ENCODE measurements around the gene UBE2I.

The UBE2I gene

GRCh38 chr16:1282324-1282973 is 27.0 kb upstream of the UBE2I start:
- H3K4me3 ChIP-seq (ENCODE audit: low read length): no peak overlapping the region
- DNase-seq (ENCODE audit: low read depth): no peak
- TF ChIP-seq, protein P1, sequence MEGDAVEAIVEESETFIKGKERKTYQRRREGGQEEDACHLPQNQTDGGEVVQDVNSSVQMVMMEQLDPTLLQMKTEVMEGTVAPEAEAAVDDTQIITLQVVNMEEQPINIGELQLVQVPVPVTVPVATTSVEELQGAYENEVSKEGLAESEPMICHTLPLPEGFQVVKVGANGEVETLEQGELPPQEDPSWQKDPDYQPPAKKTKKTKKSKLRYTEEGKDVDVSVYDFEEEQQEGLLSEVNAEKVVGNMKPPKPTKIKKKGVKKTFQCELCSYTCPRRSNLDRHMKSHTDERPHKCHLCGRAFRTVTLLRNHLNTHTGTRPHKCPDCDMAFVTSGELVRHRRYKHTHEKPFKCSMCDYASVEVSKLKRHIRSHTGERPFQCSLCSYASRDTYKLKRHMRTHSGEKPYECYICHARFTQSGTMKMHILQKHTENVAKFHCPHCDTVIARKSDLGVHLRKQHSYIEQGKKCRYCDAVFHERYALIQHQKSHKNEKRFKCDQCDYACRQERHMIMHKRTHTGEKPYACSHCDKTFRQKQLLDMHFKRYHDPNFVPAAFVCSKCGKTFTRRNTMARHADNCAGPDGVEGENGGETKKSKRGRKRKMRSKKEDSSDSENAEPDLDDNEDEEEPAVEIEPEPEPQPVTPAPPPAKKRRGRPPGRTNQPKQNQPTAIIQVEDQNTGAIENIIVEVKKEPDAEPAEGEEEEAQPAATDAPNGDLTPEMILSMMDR (IDR thresholded peaks at IDR 0.05; ENCODE audit: insufficient read depth, low read depth, low read length, missing control alignments): no peak

GRCh38 chr16:1283296-1283695 is 26.1 kb upstream of the UBE2I start:
- DNase-seq (ENCODE audit: low read depth): no peak
- H3K4me3 ChIP-seq (ENCODE audit: low read length): no peak overlapping the region
- TF ChIP-seq, protein P1 (IDR thresholded peaks at IDR 0.05; ENCODE audit: insufficient read depth, low read depth, low read length, missing control alignments): no peak

- no peak for DNase-seq (ENCODE audit: low read depth)
- TF ChIP-seq, protein P1 (IDR thresholded peaks at IDR 0.05; ENCODE audit: insufficient read depth, low read depth, low read length, missing control alignments): no peak
- H3K4me3 ChIP-seq (ENCODE audit: low read length): no peak overlapping the region
Measured at GRCh38 chr16:1283996-1284616, 25.3 kb upstream of the UBE2I start.

DNA sequence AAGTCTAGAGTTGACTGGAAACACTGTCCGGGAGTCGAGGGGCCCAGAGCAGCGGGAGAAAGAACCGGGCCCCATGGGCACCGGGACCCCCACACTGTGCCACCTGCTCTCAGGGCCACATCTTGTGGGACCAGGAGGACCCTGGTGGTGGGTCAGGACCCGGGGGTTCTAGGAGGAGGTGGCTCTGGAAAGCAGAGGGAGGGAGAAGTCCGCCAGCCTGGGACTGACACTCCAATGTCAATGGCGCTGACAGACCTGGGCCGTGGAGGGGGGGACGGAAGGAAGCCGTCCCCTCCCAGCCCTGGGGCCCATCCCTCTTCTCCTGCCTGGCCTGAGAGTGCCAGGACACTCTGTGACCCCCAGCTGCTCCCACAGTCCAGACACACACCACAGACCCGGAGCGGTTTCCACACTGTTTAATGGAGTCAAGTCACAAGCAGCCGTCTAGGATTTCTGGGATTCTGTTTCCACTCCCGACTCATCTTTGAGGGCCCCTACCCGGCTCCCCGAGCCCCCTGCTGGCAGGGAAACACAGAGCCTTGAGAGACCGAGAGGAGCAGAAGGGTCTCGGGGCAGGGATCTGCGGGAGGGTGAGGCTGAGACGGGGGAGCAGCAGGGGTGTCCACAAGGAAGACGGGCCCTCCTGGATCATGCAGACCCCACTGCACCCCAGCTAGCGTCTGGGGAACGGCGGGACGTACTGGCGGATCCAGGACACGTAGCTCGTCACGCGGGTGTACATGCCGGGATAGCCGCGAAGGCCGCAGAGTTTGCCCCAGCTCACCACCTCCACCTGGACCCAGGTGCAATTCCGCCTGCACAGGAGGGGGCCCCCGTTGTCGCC is 23.5 kb upstream of the UBE2I start:
- DNase-seq (ENCODE audit: low read depth): no peak
- TF ChIP-seq, protein P1 (IDR thresholded peaks at IDR 0.05; ENCODE audit: insufficient read depth, low read depth, low read length, missing control alignments): no peak
- no peak overlapping the region for H3K4me3 ChIP-seq (ENCODE audit: low read length)

DNA sequence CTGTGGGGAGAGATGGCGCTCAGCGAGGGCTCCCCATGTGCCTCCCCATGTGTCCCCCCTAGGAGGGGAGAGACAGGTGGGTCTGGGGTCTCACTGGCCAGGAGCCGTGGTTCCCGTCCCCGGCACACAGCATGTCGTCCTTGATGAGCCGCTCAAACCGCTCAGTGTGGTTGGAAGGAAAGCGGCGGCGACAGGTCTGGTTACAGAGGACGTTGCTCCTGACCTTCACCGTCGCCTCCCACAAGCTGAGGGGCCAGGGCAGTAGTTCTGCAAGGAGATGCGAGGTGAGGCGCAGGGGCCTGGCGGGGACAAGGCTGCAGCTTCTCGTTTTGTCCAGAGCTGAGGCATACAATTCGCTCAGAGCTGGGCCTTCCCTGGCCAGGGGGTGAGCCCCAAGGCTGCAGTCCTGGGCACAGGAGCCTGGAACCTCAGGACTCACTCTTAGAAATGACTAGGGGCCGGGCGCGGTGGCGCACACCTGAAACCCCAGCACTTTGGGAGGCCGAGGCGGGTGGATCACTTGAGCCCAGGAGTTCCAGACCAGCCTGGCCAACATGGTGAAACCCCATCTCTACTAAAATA is 22.8 kb upstream of the UBE2I start:
- TF ChIP-seq, protein P1 (IDR thresholded peaks at IDR 0.05; ENCODE audit: insufficient read depth, low read depth, low read length, missing control alignments): no peak
- DNase-seq (ENCODE audit: low read depth): no peak
- no peak overlapping the region for H3K4me3 ChIP-seq (ENCODE audit: low read length)

- TF ChIP-seq, protein P1 (IDR thresholded peaks at IDR 0.05; ENCODE audit: insufficient read depth, low read depth, low read length, missing control alignments): no peak
- no peak for DNase-seq (ENCODE audit: low read depth)
Measured at GRCh38 chr16:1287982-1288670, 21.3 kb upstream of the UBE2I start.

More at GRCh38 chr16:1287982-1288670, 21.3 kb upstream of the UBE2I start:
- no peak overlapping the region for H3K4me3 ChIP-seq (ENCODE audit: low read length)

All from epithelial cell of esophagus (primary cell).